OCI-LY1 (cell line): ENCODE data around the gene MAPK10.

Experiments
- EZH2 ChIP-seq: fragments of 200-600 bp; sonication (generic), shearing (Covaris generic); IDR thresholded peaks from 2 replicates; pipeline ENCODE4 v1.8.0; 2017; ENCODE audit warnings: borderline replicate concordance, mixed run types, mild to moderate bottlenecking, antibody characterized with exemption, low read length, moderate library complexity, mixed read lengths
- TF ChIP-seq, protein P1 (sequence below): fragments of 200-600 bp; sonication (generic), shearing (Covaris generic); IDR thresholded peaks from 2 replicates; pipeline ENCODE4 v1.5.1; 2017; ENCODE audit warnings: mild to moderate bottlenecking, antibody characterized with exemption, low read length, moderate library complexity, mixed read lengths

DNA sequence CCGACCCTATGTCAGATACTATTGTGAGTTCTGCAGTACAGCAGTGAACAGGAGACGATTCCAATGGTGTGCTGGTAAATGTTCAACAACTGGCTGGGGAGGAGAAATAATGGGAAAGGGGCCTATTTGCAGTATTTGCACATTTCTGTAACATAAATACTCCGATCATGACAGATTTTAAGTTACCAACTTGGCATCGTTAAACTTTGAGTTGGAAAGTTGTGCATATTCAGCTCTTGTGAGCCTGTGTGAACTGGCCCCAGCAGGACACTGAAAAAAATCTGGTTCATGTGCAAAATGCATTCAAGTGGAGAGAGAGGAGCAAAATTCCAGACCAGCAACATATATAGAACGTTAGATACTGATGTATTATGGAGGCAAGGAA is 175.0 kb downstream of the MAPK10 start:
- TF ChIP-seq, protein P1, sequence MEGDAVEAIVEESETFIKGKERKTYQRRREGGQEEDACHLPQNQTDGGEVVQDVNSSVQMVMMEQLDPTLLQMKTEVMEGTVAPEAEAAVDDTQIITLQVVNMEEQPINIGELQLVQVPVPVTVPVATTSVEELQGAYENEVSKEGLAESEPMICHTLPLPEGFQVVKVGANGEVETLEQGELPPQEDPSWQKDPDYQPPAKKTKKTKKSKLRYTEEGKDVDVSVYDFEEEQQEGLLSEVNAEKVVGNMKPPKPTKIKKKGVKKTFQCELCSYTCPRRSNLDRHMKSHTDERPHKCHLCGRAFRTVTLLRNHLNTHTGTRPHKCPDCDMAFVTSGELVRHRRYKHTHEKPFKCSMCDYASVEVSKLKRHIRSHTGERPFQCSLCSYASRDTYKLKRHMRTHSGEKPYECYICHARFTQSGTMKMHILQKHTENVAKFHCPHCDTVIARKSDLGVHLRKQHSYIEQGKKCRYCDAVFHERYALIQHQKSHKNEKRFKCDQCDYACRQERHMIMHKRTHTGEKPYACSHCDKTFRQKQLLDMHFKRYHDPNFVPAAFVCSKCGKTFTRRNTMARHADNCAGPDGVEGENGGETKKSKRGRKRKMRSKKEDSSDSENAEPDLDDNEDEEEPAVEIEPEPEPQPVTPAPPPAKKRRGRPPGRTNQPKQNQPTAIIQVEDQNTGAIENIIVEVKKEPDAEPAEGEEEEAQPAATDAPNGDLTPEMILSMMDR: no peak
- no peak for TF ChIP-seq EZH2
